ENCODE results near the gene ELFN1. TPM values are rescaled to one million over a fixed set of nuclear protein-coding genes. Genes with fewer than 3 reads are reported as not detected.

Gene ELFN1
- total and polyA plus RNA-seq, 10 of the 15 experiments (the other 5 are each of a cell fraction or from before 2014, with no cell fraction given), result 0.04 TPM; not detected in 9

GRCh38 chr7:1752771-1753563 is 82.9 kb downstream of the ELFN1 start (continued):
- no peak for TF ChIP-seq NFIC (IDR thresholded peaks at IDR 0.05; ENCODE audit: low read depth, low read length)
- TF ChIP-seq SREBF2 (IDR thresholded peaks at IDR 0.05; ENCODE audit: low read length), result no peak
- no peak for TF ChIP-seq ATF7 (IDR thresholded peaks at IDR 0.05; ENCODE audit: low read depth)

GRCh38 chr7:1753564-1753867 is 83.4 kb downstream of the ELFN1 start:
- Histone ChIP-seq H3K9ac (ENCODE audit: control insufficient read depth, insufficient read depth, low read length) (no peak overlapping the region), H3K27ac (ENCODE audit: control insufficient read depth, insufficient read depth) (no peak overlapping the region), H3K4me3 (no peak overlapping the region), H3K4me2 (ENCODE audit: control insufficient read depth, insufficient read depth) (no peak overlapping the region), H3K9me3 (replicated peaks; ENCODE audit: control insufficient read depth, insufficient read depth, low read length) (no peaks in the 10 kb centered on the region; the same call in 2 of the 3 replicates), H3K36me3 (ENCODE audit: control insufficient read depth in 2 of 2, insufficient read depth in 2 of 2, low read length in 1 of 2) (no peaks in the 10 kb centered on the region), H3K27me3 (replicated peaks in 1 of 2; ENCODE audit: control insufficient read depth in 2 of 2, insufficient read depth in 2 of 2, low read length in 1 of 2) (no peaks in the 10 kb centered on the region), H3K4me1 (ENCODE audit: control insufficient read depth, insufficient read depth, low read length) (peaks cover 13% of the 10 kb centered on the region; the same call in 1 of the 2 replicates), H2AFZ (ENCODE audit: control insufficient read depth, low read depth, low read length) (no peak overlapping the region; the same call in 1 of the 2 replicates), H4K20me1 (ENCODE audit: control insufficient read depth, insufficient read depth) (no peaks in the 10 kb centered on the region), H3K79me2 (ENCODE audit: control insufficient read depth, insufficient read depth, low read length) (no peaks in the 10 kb centered on the region)
- BruUV-seq (replicated peaks), result no TSS peak
- in situ Hi-C loops (cut with MboI) (no loop called here), intact Hi-C loops (cut with micrococcal nuclease; ENCODE audit: unreplicated experiment) (no loop called here)
- ChIA-PET SMC1A (ENCODE audit: uncharacterized antibody, unreplicated experiment) (no interaction called here), CTCF (no interaction called here), POLR2A (no interaction called here), RAD21 (ENCODE audit: unreplicated experiment) (no interaction called here)
- DNase-seq (ENCODE audit: low read depth, low spot score), result no peak
- no peak for FAIRE-seq
- no peak for ATAC-seq
- 46% methylated on average over 10 of the region's 10 CpGs for WGBS (ENCODE audit: insufficient coverage, insufficient replicate concordance, low lambda C conversion rate, missing lambda C conversion rate)
- TF ChIP-seq FOS (IDR thresholded peaks at IDR 0.05; ENCODE audit: borderline replicate concordance, extremely low read depth, insufficient read length) (no peak), SIN3A (IDR thresholded peaks at IDR 0.05; ENCODE audit: low read depth, low read length) (no peak), RFX5 (IDR thresholded peaks at IDR 0.05; ENCODE audit: low read depth, low read length) (no peak), NR2C1 (IDR thresholded peaks at IDR 0.05) (no peak), IRF5 (IDR thresholded peaks at IDR 0.05; ENCODE audit: borderline replicate concordance) (no peak), IRF4 (IDR thresholded peaks at IDR 0.05; ENCODE audit: low read depth, low read length) (no peak), JUND (IDR thresholded peaks at IDR 0.05; ENCODE audit: low read depth, low read length) (no peak), CHD2 (IDR thresholded peaks at IDR 0.05; ENCODE audit: borderline replicate concordance, low read depth, low read length) (no peak), ZSCAN29 (IDR thresholded peaks at IDR 0.05) (no peak), SRF (IDR thresholded peaks at IDR 0.05; ENCODE audit: low read depth in 2 of 2, low read length in 2 of 2) (no peak), CBFB (IDR thresholded peaks at IDR 0.05; ENCODE audit: low read depth) (no peak), ZBTB33 (IDR thresholded peaks at IDR 0.05) (no peak), BRCA1 (IDR thresholded peaks at IDR 0.05; ENCODE audit: low read depth, low read length) (no peak), SKIL (IDR thresholded peaks at IDR 0.05; ENCODE audit: low read depth, poor library complexity, severe bottlenecking) (no peak), BMI1 (IDR thresholded peaks at IDR 0.05; ENCODE audit: borderline replicate concordance) (no peak), HDGF (IDR thresholded peaks at IDR 0.05) (no peak)

Measured in GM12878 (cell line).